ENCODE data around the gene DHX40. TPM values are rescaled to one million over a fixed set of nuclear protein-coding genes. Genes with fewer than 3 reads are reported as not detected.
"Not testable (repeated sequence)": the region's sequence is repeated elsewhere in the genome, so short reads cannot be mapped to it uniquely, and the experiment has no call there.

Gene DHX40
- polyA plus RNA-seq, 12 donors = 31.1 to 41.8 (median 35.9) TPM; not detected in 1

DNA sequence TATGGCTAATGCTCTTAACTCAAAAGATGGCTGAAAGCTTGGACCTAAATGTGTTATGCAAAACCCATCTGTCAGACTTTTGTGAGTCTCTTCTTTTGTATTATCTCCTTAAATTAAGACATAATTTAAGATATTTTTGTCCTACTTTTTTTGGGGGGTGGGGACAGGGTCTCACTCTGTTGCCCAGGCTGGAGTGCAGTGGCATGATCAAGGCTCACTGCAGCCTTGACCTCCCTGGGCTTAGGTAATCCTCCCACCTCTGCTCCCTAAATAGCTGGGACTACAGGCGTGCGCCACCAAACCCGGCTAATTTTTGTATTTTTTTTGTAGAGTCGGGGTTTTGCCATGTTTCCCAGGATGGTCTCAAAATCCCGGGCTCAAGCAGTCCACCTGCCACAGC is 61.3 kb downstream of the DHX40 start:
- no peak for DNase-seq

DNA sequence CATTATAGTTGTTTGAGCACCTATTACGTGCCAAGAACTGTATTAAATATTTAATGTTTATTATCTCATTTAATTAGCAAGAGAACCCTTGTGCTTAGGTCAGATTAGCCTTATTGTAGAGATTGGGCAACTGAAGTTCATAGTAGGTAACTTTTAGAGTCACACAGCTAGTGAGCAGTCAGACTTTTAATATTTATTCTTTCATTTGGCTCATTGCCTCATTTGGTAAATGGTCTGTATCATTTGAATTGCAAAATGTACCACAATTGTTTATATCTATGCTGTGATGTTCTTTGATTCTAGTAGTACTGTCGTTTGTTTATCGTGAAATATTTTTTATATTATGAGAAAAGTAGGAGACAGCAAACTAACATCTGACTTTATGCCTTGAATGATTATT is 61.9 kb downstream of the DHX40 start:
- DNase-seq = no peak

DNA sequence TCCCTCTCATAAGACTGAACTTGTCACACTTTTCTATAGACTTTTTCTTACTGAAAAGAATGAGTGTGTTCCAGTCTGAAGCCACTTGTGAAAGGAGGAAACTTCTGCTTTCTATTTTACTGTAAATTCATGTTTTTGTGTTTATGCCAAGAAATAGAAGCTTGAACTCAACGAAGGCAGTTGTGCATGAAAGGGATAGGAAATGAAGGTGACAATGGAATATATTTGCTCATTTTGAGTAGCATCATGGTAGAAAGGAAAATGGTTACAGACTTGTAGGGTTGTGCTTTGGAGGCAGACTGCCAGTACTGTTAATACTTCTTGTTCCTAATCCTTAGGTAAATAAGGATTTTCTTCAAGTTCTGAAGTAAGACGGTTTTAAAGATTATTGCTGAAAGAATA is 62.4 kb downstream of the DHX40 start:
- DNase-seq = no peak

DNA sequence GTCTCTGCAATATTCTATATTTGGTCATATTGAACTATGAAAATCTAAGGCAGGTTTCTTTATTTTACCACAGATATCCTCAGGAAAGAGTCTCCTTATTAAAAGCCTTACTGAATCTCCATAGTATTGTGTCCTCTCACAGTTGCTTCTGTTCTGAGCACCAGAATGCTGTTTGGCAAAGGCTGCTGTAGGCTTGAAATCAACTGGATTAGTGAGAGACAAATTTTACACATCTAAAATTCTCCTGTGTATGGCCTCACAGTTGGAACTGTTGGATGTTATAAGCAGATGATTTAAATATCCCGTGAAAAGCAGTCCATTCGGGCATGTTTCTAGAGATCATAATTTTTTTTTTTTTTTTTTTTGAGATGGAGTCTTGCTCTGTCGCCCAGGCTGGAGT is 63.8 kb downstream of the DHX40 start:
- DNase-seq = no peak

DNA sequence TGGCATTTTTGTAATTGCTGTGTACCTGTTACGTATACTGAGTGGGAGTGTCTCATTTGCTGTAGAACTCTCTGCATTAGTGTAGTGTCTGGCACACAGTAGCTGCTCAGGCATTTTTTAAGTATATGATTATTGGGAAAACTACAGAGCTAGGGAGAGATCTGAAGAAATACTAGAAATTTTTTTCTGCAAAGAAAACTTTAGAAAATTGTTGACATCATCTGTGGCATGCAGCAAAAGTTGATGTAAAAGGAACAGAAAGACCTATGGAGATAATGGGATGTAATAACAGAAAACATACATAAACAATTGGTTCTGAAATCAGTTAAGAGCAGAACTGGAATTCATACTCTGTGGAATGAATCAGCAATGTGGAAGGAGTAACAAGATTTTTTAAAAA is 65.9 kb downstream of the DHX40 start:
- DNase-seq = no peak

DNA sequence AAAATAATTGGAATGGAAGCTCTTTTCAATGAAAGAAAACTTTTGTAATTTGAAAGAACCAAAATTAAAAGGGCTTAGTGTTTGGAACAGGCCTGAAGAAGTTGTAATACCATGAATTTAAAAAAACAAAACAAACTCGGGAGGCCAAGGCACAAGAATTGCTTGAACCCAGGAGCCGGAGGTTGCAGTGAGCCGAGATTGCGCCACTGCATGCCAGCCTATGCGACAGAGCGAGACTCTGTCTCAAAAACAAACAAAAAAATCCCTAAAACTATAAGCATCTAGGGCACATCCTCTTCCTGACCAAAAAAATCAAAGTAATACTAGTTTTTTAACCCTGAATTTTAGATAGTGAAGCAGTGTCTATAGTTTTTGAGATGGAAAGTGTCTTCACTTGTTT is 67.0 kb downstream of the DHX40 start:
- DNase-seq = no peak

DNA sequence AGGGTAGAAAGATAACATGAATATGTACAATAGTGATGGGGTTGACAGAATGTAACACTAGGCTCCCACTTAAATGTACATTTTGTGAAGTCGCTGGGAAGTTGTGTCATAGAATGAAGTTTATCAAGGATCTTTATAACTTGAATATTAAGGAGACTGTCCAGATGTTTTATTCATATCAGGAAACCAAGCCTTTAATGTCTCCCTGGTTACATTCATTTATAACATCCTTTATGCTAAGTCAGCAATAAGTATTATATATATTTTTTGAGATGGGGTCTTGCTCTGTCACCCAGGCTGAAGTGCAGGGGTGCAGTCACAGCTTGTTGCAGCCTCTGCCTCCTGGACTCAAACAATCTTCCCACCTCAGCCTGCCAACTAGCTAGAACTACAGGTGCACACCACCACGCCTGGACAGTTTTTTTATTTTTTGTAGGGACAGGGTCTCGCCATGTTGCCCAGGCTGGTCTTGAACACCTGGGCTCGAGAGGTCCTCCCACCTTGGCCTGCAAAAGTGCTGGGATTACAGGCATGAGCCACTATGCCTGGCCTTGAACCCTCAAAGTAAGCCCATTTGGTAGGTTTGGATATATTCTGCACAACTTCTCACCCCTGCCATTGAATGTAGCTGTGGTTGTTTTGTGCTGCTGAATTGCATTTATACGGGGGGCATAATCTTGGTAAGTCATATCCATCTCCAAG is 68.4 kb downstream of the DHX40 start:
- no peak for DNase-seq

DNA sequence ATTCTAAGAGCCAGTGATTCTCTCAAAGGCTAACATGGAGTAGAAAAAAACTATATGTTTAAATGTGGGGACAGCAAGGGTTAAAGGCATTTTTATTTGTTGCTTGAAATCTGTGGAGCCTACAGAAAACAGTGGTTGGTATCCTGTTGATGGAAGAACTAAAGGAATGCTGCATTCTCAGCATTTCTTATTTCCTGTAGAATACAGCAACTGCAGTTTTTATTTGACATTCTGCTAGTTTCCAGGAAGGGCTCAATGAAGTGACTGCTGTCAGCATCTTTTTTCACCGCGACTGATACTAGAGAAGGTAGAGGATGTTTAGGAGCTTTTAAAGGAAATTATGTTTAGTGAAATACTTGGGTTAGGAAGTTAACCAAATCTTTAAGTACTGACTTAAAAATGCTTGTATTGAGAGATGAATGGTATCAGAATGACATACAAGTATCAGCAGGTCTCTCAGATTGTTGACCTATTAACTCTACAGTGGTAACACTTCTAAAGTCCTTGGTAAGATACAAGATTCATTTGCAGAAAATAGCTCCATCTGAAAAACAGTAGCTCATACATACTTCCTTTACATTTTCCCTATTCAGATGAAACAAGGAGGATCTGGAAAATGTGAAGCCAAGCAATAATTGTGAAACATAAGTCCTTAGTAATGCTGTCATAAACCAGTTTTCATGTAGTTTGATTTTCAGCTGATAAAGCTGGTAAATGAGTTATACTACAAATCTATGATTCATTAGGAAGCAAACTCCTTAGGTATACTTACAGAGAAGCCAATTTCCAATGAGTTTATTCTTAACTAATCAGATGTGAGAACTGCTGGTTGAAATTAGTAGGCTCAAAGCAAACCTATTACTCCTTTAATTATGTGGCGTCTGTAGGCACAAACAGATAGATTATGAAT is 69.5 kb downstream of the DHX40 start:
- no peak for DNase-seq

DNA sequence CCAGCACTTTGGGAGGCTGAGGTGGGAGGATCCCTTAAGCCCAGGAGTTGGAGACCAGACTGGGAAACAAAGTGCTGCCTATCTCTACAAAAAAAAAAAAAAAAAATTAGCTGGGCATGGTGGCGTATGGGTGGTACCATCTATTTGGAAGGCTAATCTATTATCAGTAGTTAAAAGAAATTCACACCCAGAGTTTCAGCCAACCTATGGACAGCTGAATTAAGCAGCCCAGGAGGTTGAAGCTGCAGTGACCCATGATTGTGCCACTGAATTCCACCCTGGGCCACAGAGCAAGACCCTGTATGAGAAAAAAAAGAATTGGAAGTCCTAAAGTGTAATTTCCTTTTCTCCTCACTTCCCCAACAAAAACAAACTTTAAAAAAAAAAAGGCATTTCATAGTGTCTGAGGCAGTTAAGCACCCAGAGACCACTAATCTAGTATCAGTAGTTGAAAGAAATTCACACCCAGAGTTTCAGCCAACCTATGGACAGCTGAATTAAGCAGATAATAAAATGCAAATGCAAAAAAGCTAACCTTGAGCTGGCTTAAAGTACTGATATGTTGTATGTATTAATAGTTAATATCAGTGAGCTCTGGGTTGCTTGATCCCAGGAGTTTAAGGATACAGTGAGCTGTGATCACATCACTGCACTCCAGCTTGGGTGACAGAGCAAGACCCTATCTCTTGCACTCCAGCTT is 72.4 kb downstream of the DHX40 start:
- DNase-seq = no peak

DNA sequence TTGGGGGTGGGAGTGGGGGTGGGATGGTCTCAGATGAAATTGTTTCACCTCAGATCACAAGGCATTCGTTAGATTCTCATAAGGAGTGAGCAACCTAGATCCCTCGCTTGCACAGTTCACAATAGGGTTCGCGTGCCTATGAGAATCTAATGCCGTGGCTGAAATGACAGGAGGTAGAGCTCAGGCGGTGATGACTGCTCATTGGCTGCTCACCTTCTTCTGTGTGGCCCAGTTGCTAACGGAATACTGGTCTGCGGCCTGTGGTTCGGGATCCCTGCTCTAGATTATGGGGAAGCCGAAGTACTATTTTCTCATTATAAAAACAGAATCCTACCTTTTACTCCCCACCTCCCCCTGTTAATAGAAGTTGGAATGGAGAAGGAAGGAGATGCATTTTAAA is 73.1 kb downstream of the DHX40 start:
- no peak for DNase-seq

DNA sequence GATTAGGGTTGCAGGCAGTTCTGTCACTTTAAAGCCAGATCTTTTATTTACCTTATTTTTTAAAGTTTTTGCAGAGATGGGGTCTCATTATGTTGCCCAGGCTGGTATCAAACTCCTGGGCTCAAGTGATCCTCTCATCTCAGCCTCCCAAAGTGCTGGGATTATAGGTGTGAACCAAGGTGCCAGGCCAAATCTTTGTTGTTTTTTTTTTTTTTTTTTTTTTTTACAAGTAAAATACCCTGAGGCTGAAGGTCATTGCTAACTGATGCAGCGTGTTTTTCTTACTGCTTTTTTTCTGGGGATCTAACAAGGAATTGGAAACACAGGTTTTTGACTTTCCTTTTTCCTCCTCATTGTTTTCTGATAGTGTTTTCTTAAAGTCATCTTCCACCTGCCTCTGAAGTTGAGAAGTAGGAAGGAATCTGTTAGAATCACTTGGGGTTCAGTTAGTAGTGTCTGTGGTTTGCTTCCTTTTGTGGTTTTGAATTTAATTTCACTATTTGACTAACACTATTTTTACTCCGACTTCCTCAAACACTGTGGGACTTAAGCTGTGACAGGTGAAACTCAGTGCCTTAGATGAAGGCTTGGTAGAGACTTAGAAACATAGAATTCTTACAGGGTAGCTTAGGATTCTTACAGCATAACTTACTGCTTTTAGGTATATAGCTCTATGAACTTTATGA is 76.5 kb downstream of the DHX40 start:
- no peak for DNase-seq

DNA sequence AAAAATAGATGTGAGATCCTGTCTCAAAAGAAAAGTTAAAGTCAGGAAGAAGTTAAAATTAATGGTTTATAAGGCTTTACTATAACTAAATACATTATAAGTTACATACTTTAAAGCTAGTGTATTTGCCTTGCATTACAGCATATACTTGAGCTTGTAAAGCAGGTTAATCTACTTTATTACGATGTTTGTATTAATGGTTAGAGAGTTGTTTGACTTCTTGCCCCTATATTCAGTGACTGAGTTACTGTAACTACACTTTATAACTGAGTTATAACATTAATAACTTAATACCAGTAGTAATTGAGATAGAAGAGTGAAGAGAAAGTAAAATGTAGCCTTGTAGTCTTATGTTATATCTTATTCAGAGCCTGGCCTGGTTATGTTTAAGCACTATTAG is 77.2 kb downstream of the DHX40 start:
- no peak for DNase-seq

DNA sequence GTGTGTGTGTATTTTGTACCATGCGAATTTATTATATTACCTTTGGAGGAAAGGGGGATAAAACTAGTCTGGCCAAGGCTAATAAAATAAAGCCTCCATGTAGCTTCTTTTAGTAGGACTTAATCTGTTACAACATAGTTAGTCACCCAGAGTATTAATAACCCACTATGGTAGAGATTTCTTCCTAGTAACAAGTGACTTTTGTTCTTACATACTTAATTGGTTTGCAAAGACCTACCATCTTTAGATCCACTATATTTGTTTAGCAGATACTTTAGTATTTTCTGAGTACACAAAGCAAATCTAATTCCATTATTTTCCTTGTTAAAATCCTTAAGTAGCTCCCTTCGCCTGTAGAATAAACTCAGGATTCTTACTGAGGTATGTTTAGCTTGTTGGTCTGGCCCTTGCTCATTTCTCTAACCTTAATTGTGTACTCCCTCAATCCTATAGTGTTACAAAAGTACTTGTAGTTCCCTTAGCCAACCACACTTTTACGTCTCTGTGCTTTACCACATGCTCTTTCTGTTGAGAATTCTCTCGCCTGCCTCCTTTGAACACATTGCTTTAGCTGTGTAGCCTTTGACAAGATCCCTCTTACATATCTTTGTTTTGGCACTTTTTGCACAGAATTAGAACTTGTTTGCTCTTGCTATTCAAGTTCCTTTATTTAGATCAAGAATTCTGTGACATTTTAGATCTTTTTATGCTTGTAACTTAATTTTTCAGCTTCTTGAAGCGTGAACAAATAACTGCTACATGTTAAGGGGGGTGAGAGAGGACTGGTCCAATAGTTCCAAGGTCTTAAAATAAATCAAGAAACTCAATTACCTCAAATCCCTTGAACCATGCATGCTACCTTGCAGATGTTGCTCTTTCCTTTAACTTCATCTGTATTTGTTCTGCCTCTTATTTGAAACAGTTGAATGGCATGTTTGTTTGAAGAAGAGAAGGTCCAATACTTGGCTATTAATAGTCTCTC is 78.0 kb downstream of the DHX40 start:
- DNase-seq = no peak

DNA sequence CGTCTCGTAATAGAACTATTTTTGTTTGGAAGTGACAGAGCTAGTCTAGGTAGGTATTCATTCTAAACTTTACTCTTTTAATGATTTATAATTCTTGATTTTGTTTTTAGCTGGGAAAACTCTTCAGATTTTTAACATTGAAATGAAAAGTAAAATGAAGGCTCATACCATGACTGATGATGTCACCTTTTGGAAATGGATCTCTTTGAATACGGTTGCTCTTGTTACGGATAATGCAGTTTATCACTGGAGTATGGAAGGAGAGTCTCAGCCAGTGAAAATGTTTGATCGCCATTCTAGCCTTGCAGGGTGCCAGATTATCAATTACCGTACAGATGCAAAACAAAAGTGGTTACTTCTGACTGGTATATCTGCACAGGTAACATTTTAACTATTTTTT is 81.9 kb downstream of the DHX40 start:
- DNase-seq = no peak

DNA sequence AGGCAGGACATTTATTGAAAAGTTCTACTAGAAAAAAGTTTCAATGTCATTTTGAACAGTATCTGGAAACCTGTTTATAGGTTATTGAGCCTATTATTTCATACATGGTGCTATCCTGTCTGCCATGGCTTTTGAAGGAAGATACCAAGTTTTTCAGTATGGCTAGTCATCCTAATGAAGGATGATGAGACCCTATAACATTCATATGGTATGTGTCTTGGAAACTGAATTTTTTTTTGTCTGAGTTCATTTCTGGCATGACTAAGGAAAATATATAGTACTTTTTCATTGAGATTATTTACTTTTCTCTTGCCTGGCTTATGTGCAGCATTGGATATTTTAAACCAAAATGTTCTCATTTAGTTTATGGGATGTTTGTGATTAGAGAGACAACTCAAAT is 84.5 kb downstream of the DHX40 start:
- DNase-seq = no peak

DNA sequence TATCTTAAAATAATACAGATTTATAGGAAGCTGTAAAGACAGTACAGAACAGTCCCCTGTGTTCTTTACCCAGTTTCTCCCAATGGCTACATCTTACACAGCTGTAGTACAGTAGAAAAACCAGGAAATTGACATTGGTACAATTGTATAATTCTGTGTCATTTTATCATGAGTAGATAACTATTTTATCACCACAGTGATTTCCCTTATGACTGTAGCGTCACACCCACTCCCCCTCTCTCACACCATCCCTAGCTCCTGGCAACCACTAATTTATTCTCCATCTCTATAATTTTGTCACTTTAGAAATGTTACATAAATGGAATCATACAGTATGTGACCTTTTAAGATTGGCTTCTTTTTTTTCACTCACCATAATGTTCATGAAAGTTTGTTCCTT is 85.2 kb downstream of the DHX40 start:
- no peak for DNase-seq

DNA sequence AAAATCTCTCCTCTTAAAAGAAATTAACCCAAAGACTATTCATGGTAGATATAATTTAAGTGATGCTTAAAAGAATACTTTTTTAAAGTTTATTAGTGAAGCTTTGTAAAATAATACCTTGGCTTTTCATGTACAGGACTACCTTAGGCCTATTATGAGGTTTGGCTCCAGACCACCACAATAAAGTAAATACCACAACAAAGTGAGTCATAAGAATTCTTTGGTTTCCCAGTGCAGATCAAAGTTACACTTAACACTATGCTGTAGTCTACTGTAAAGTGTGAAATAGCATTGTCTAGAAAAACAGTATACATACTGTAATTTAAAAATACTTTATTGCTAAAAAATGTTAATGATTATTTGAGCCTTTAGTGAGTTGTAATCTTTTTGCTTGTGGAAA is 85.9 kb downstream of the DHX40 start:
- DNase-seq = no peak

DNA sequence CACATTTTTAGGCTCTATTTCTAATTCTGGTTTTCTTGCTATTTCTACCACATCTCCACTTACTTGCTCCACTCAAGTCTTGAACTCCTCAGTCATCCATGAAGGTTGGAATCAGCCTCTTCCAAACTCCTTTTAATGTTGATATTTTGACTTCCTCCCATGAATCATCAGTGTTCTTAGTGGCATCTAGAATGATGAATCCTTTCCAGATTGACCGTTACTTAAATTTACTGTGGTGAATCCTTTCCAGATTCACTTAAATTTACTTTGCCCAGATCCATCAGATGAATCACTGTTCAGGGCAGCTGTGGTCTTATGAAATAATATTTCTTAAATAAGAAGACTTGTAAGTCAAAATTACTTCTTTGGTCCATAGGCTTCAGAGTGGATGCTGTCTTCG is 86.7 kb downstream of the DHX40 start:
- no peak for DNase-seq

DNA sequence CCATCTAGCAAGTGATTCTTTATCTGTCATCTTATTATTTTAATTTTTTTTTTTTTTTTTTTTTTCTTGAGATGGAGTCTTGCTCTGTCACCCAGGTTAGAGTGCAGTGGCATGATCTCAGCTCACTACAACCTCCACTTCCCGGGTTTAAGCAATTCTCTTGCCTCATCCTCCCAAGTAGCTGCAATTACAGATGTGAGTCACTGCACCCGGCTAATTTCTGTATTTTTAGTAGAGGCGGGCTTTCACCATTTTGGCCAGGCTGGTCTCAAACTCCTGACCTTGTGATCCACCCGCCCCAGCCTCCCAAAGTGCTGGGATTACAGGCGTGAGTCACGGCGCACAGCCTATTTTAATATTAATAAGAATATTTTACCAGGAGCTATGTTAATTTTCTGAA is 91.2 kb downstream of the DHX40 start:
- DNase-seq = not testable (repeated sequence)
